Measurements from ENCODE around the gene NKAIN1.
A peak's percentile ranks its signal among the peaks of the same experiment; 100 is the strongest.
"Not testable (repeated sequence)": the region's sequence is repeated elsewhere in the genome, so short reads cannot be mapped to it uniquely, and the experiment has no call there.

NKAIN1 gene

DNA sequence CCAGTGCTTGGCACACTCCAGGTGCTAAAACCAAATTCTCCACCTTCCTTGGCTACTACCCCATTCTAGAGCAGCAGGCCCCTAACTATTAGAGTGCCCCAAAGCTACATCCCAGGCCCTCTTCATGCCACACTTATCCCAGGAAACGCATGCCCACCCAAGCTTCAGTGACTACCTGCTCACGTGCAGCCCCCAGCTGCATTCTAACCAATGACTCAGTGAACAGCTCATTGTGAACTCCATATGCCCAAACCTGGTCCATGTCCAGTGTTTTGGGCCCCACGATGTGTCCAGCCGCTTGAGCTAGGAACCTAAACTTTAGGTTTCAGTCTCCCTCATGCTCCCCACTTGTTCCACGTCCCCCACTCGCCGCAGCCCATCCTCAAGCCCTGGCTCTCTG lies 41.5 kb downstream of the NKAIN1 start:
- DNase-seq (ENCODE audit: low read depth in 2 of 2) = no peak

DNA sequence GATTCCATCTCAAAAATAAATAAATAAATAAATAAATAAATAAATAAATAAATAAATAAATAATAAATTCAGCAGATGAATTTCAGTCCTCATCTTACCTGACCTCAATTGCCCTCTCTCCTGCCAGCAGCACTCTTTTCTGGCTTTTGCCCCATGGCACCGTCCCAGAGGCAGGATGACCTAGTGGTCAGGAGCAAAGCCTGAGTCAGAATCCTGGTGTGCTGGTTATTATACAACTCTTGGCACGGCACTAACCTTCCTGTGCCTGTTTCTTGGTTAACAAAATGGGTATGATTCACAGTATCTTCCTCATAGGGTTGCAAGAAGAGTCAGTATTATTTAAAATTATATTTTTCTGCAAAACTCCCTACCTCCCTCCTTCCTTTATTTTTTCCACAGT lies 43.0 kb downstream of the NKAIN1 start:
- DNase-seq (ENCODE audit: low read depth in 2 of 2) = no peak

DNA sequence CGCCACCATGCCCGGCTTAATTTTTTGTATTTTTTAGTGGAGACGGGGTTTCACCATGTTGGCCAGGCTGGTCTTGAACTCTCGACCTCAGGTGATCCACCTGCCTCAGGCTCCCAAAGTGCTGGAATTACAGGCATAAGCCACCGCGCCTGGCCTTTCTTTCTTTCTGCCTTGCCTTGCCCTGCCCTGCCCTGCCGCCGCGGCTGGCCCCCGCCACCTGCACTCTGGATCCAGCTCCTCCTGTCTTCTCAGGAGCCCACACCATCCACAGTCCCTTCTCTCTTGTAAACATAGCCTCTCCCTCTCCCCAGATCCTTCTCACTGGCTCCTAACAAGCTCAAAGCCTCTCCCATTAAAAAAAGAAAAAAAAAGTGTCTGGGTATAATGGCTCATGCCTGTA lies 44.4 kb downstream of the NKAIN1 start:
- not testable (repeated sequence) for DNase-seq (ENCODE audit: low read depth in 2 of 2)

DNA sequence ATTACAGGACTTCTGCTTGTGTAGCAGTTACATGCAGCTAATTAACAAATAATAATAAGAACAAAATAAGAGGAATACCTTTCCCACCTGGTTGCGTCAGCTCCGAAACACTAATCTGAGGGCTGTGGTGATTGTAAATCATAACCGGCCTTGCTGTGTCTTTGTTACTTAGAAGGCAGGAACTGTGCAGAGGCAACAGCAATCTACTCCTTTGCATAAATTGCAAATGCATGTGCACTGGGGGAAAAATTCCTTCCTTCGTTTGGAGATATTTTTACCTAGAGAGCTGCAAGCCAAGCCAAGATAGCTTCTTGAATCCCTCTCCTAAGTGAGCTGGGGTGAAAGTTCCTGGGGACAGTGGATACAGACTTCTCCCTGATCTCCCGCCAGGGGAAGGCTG lies 46.0 kb downstream of the NKAIN1 start:
- DNase-seq (ENCODE audit: low read depth in 2 of 2) = no peak

DNA sequence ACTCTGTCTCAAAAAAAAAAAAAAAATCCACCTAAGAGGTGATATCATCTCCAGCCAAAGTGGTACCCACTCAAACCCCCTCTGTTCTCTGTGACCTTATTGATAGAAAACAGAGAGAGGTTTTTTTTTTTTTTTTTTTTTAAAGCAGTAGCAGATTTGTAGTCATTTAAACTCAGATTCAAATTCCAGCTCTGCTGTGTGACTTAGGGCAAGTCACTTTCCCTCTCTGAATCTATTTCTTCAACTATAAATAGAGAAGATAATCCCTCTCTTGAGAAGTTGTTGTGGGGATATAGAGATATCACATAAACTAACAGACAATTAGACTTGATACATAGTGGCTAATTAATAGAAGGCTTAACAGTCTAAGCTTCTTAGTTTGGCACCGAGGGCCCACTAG lies 48.4 kb downstream of the NKAIN1 start:
- no peak for DNase-seq (ENCODE audit: low read depth in 2 of 2)

DNA sequence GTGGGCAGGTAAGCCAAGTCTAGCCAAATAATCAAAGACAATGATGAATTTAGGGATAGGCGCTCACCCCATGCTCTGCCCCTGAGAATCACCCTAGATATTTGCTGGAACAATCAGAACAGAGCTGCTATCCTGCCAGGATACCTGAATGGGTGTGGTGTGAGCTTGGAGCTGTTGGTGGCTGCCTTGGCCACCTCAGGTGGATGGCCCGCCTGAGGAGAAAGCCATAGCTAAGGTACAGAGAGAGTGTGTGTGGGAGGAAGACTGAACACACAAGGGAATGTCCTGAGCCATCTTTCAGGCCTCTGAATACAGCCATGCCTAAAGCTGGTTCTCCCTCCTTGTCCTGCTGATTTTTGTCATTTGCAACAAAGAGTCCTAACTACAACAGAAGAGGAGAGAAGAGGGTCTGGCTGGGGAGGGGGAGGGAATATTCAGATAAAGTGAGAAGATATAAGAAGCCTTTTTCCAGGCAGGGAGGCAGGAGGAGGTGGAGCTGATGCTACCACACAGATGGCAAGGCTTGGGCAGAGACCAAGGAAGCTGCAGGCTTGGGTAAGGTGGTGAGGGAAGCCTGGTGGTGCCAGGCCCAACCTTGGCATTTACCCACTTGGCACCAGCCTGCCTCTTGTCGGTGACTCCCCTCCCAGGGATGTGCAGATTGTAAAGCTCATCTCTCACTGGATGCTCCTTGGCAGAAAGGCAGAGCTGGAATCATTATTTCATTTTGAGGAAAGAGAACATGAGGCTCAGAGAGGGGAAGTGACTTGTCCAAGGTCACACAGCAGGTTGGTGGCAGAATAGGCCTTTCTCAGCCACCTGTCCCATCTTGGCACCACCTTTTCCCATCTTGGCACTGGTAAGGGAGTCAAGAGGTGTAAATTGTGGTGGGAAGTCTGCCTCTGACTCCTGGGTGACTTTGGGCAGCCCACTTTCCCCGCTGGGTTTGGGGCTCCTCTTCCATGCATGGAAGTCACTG lies 49.7 kb downstream of the NKAIN1 start:
- no peak for DNase-seq (ENCODE audit: low read depth in 2 of 2)

DNA sequence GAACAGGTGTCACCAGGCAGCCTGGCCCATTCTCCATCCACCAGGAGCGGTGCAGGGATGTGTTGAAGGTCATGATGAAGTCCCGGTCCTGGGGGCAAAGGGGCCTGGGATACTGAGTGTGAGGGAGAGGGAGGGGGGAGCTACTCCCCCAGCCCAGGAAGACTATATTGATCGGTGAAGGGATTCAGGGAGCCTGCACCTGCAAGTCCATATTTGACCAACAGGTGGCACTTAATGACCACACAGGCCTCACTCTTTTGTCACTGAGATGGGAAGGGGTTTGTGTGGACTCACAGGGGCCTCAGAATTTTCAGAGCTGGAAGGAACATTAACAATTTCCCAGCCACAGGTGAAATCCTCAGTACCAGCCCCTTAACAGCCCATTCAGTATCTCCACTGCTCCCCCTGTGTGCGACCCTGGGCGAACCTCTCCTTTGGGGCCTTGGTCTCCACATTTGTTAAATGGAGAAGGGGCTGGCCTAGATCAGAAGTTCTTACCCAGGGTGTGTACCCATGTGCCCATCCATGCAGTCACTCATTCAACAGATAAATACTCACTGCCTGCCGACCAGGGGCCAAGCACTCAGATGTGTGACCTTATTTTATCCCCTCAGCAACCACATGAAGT lies 55.6 kb downstream of the NKAIN1 start:
- peak in 1 of 2 experiments; percentile 23 for DNase-seq (ENCODE audit: low read depth in 2 of 2)

DNA sequence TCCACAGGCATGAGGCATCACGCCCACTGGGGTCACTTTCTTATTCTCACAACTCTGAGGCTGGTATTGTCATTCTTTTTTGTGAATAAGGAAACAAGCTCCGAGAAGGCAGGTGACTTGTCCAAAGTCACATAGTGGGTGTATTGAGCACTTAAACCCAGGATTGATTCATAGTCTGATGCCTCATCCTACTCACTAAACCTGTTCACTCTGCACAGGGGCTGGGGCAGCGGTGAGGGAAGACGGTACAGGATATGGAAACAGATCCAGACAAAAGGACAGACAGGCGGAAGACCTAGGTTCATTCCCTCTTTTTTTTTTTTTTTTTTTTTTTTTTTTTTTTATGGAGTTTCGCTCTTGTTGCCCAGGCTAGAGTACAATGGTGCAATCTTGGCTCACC lies 56.6 kb downstream of the NKAIN1 start:
- no peak for DNase-seq (ENCODE audit: low read depth in 2 of 2)

DNA sequence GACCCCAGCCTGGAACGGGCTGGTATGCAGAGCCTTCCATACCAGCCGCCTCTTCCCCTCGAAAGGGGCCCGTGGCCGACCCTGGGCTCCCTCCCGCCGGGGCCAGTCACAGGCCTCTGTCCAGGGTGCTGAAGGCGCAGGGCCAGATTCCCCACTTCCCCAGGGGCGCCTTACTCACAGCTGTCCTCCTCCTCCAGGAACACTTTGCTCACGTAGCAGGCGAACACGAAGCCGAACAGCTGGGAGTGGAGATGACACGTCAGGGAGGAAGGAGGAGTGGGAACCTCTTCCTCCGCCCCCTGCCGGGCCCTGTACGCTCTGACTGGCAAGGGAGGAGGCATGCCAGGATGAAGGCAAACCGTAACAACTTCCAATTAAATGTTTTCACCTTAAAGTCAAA lies 57.3 kb downstream of the NKAIN1 start:
- peak in 1 of 2 experiments; percentile 26 for DNase-seq (ENCODE audit: low read depth in 2 of 2)

DNA sequence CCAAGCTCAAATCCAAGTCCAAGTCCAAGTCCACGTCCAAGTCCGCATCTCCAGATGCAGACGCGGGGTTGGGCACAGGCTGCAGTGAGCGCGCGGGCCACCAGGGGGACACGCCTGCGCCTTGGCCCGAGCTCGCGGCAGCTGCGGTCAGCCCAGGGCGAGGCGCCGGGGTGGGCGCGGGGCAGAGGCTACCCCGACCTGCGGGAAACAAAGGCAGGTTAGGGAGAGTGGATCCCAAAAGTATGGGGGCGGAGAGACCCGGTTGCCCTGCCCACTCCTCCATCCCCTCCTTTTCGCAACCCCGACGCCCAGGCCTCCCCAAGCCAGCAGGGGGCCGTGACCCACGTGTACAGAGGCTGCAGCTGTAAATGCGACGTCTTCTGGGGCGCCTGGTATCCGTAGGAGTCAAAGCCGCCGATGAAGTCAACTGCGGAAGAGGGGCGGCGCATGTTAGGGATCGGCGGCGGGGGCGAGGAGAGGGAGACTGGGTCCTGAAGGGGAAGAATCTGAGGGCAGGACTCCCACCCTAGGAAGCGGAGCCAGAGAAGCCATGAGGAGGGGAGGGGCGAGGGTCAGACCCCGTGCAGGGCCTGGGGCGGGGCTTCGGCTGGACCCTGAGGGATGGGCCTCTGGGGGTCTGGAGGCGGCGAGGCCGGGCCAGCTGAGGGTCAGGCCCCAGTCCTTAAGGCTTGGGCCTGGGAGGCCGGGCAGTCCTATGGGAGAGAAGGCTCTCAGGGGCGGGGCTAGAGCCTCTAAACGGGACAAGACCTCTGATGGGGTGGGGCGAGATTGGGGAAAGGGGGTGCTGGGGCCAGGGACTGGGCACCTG lies 58.0 kb downstream of the NKAIN1 start:
- peak in 1 of 2 experiments; percentile 54 for DNase-seq (ENCODE audit: low read depth in 2 of 2)

DNA sequence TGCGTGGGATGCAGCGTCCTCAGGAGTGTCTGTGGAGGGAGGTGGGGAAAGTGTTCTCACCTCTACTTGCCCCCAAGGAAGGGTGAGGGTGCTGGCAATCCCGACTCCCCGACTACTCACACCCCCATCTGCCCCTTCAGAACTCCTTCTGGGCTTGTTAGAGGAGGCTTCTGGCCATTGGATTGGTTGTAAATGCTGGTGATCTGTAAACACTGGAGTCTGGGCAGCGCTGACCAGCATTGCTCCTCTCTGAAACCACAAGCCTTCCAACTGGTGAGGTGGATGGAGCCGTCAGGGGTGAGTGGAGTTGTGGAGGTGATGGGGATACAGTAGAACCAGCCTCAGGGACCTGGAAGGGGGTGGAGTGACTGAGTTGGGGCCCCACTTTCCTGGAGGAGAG lies 59.3 kb downstream of the NKAIN1 start:
- no peak for DNase-seq (ENCODE audit: low read depth in 2 of 2)

DNA sequence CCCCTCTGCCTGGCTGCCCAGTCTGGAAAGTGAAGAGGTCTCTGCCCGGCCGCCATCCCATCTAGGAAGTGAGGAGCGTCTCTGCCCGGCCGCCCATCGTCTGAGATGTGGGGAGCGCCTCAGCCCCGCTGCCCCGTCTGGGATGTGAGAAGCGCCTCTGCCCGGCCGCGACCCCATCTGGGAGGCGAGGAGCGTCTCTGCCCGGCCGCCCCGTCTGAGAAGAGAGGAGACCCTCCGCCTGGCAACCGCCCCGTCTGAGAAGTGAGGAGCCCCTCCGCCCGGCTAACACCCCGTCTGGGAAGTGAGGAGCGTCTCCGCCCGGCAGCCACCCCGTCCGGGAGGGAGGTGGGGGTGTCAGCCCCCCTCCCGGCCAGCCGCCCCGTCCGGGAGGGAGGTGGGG lies 63.4 kb downstream of the NKAIN1 start:
- not testable (repeated sequence) for DNase-seq (ENCODE audit: low read depth in 2 of 2)

DNA sequence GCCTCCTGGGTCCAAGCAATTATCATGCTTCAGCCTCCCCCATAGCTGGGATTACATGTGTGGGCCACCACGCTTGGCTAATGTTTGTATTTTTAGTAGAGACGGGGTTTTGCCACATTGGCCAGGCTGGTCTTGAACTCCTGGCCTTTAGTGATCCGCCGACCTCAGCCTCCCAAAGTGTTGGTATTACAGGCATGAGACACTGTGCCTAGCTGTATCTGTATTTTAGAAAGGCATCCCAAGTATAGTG lies 69.3 kb downstream of the NKAIN1 start:
- DNase-seq (ENCODE audit: low read depth in 2 of 2) = no peak

DNA sequence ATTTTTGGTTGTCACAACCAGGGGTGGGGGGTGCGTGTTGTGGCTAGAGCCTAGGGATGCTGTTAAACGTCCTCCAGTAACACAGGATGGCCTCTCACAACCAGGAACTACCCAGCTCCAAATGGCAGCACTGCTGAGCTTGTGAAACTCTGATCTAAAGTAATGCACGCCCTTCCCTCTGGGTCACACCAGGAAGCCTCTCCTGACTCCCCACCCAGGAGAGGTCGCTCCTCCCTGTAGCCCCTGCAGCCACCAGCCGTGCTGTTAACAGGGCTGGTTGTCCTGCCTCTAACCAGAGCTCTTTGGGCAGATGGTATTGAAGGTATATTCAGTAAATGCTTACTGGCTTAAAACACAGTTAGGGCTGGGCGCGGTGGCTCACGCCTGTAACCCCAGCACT lies 73.2 kb downstream of the NKAIN1 start:
- no peak for DNase-seq (ENCODE audit: low read depth in 2 of 2)

DNA sequence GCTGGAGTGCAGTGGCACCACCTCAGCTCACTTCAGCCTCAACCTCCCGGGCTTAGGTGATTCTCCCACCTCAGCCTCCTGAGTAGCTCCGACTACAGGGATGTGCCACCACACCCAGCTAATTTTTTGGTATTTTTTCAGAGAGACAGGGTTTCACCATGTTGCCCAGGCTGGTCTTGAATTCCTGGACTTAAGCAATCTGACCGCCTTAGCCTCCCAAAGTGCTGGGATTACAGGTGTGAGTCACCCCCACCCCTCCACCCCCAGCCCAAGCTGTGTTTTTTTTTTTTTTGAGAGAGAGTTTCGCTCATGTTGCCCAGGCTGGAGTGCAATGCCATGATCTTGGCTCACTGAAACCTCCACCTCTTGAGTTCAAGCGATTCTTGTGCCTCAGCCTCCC lies 75.4 kb downstream of the NKAIN1 start:
- no peak for DNase-seq (ENCODE audit: low read depth in 2 of 2)

DNA sequence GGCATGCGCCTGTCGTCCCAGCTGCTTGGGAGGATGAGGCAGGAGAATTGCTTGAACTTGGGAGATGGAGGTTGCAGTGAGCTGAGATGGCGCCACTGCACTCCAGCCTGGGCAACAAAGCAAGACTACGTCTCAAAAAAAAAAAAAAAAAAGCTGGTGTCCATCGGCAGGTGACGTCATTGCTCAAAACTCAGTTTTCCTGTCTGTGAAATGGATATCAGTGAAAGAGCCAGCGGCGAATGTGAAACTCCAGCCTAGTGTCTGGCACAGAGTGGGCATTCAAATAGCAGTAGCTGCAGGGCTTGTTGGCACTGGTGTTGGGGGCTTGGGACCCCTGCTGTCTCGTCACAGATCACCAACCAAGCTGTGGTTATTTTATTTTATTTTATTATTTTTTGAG lies 75.8 kb downstream of the NKAIN1 start:
- no peak for DNase-seq (ENCODE audit: low read depth in 2 of 2)

DNA sequence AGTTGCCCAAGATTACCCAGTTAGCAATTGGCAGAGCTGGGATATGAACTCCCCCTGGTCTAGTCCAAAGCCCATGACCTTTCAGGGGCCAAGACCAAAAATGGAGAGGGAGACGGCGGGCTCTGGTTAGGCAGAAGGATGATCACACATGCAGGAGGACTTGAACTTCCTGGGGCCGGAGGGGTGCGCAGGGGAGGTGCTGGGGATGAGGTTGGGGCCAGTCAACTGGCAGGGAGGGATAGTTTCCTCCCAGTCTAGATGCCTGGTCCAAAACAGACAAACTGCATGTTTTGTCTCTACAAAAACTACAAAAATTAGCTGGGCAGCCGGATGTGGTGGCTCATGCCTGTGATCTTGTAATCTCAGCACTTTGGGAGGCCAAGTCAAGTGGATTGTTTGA lies 78.1 kb downstream of the NKAIN1 start:
- no peak for DNase-seq (ENCODE audit: low read depth in 2 of 2)

DNA sequence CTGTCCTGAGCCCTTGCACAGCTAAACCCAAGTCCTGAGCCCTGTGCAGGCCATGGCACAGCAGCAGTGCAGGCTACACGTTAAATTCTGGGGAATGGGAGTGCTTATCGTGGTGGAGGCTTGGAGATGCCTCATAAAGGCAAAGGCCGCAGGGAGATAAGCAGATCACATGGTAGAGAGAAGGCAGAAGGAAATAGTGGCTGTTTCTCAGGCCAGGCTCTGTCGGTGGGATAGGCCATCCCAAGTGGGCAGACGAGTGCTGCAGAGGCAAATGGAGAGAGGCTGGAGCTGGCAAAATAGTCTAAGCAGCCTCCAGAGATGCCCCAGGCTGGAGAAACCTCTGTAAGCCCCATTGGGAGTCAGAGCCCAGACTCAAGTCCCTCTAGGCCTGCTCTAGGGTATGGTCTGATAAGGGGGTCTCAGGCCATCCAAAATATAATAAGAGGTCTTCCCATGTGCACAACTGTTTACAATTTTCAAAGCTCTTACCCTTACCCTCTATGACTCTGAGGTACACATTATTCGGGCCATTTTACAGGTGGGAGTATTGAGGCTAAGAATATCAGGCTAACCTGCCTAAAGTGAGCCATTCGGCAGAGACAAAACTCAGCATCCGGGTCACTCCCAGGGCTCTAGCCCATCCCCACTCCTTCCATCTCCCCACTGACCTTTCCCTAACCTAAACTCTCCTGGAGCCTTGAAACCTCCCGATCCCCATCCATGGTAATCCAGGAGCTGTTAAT lies 79.6 kb downstream of the NKAIN1 start:
- DNase-seq (ENCODE audit: low read depth in 2 of 2) = no peak

DNA sequence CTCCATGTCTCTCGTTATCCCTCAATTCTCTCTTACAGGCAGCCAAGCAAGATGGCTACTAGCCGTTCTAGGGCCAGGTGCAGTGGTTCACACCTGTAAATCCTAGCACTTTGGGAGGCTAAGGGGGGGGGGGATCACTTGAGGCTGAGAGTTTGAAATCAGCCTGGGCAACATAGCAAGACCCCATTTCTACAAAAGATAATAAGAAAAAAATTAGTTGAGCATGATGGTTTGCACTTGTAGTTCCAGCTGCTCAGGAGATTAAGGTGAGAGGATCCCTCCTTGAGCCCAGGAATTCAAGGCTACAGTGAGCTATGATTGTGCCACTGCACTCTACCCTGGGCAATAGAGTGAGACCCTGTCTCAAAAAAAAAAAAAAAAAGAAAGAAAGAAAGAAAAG lies 80.4 kb downstream of the NKAIN1 start:
- no peak for DNase-seq (ENCODE audit: low read depth in 2 of 2)

DNA sequence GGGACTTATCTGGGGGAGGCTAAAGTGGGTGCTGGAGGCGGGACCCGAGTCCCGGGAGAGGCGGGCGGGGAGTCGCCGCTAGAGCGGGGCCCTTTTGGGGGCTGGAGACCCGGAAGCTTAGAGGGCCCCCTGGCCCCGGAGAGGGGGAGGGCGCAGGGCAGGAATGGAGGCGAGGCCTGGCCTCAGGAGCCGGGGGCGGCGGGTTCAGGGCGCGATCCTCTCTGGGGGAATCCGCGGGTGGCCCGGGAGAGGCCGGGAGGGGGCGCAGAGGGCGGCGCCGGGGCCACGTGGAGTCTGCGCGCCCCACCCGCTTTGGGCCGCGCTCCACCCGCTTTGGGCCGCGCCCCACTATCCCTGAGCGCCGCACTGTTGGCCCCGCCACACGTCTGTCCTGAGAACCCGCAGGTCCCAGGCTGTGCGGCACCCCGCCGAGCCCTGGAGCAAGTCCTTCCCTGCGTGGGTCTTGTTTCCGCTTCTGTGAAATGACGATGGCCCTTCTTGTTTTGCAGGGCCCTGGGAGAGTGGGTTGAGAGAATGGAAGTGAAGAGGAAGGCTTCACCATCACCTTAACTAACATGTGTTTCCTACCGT lies 84.4 kb downstream of the NKAIN1 start:
- DNase-seq (ENCODE audit: low read depth in 2 of 2) = peak; percentile 48 to 63

DNA sequence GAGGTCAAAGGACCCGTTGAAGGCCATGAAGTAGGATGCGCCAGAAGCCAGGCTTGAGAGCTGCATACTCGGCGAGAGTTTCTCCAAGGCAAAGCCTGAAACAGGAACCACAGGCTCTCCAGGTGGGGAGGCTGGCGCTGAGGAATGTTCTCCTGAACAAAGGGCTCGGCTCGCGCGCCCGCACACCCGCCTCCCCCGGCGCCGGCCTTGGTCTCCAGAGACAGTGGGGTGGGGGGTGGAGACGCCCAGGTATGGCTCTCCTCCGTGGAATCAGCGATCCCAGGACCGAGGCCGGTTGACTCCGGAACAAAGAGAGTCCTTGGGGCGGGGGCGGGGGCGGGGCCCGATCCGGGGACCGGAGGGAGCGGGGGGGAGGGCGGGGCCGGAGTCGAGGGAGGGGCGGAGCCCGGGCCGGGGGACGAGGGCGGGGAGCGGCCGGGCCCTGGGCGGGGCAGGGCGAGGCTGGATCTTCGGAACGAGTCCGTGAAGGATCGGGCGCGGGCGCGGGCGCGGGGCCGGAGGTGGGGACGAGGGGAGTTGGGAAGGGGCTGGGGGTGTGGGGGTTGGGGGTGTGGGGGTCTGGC lies 85.0 kb downstream of the NKAIN1 start:
- peak; percentile 51 to 75 for DNase-seq (ENCODE audit: low read depth in 2 of 2)

Measured in stimulated activated CD4-positive, alpha-beta T cell treated with anti-CD3 and anti-CD28 coated beads, Interleukin-12 subunit alpha, Interleukin-12 subunit beta, amount 100 ng/mL, for 24 hours (primary cell).